Liver (tissue), 3 donors: ENCODE measurements around the gene ARGLU1.

Experiments used
- EGR1 ChIP-seq, 2 donors: IDR thresholded peaks; 2 replicates each; pipeline ENCODE4 v1.6.1; 2016 to 2018; ENCODE audit warnings: antibody characterized with exemption in 2 of 2, low read depth in 2 of 2
- FOXA1 ChIP-seq: IDR thresholded peaks from 2 replicates; pipeline ENCODE4 v1.6.1; 2016; ENCODE audit warnings: antibody characterized with exemption
- GABPA ChIP-seq, 2 donors: IDR thresholded peaks in 1 of 2; conservative IDR thresholded peaks in 1 of 2; 2 replicates each; pipeline ENCODE4 v1.6.1; 2016; ENCODE audit warnings: antibody characterized with exemption in 2 of 2, mild to moderate bottlenecking in 1 of 2, moderate library complexity in 1 of 2
- JUND ChIP-seq, 2 donors: IDR thresholded peaks; 2 replicates each; pipeline ENCODE4 v1.6.1; 2016; ENCODE audit warnings: antibody characterized with exemption in 2 of 2
- NR2F2 ChIP-seq: IDR thresholded peaks from 2 replicates; pipeline ENCODE4 v1.6.1; 2016; ENCODE audit warnings: antibody characterized with exemption
- RAD21 ChIP-seq, 2 donors: IDR thresholded peaks; 2 replicates each; pipeline ENCODE4 v1.6.1; 2016; ENCODE audit warnings: antibody characterized with exemption in 2 of 2, mild to moderate bottlenecking in 2 of 2
- SP1 ChIP-seq: IDR thresholded peaks from 2 replicates; pipeline ENCODE4 v1.6.1; 2018; ENCODE audit warnings: antibody characterized with exemption, mild to moderate bottlenecking
- TAF1 ChIP-seq: conservative IDR thresholded peaks from 2 replicates; pipeline ENCODE4 v1.6.1; 2016; ENCODE audit warnings: antibody characterized with exemption, mild to moderate bottlenecking
- YY1 ChIP-seq: IDR thresholded peaks from 2 replicates; pipeline ENCODE4 v1.6.1; 2016; ENCODE audit warnings: antibody characterized with exemption, mild to moderate bottlenecking
- TF ChIP-seq, protein P1 (sequence below): fragments of 150-350 bp; IDR thresholded peaks from 2 replicates; pipeline ENCODE4 v1.5.1; 2017; ENCODE audit warnings: improper control_type of control experiment, low read depth, low read length; ENCODE audit not compliant: missing input control
- TF ChIP-seq, protein P2 (sequence below): IDR thresholded peaks from 2 replicates; pipeline ENCODE4 v1.6.1; 2016; ENCODE audit warnings: antibody characterized with exemption
- TF ChIP-seq, protein P3 (sequence below): IDR thresholded peaks from 2 replicates; pipeline ENCODE4 v1.6.1; 2016; ENCODE audit warnings: antibody characterized with exemption, mild to moderate bottlenecking
- TF ChIP-seq, protein P4 (sequence below): IDR thresholded peaks from 2 replicates; pipeline ENCODE4 v1.6.1; 2016; ENCODE audit warnings: antibody characterized with exemption
- donor health status: healthy.
- donor health status: healthy.

DNA sequence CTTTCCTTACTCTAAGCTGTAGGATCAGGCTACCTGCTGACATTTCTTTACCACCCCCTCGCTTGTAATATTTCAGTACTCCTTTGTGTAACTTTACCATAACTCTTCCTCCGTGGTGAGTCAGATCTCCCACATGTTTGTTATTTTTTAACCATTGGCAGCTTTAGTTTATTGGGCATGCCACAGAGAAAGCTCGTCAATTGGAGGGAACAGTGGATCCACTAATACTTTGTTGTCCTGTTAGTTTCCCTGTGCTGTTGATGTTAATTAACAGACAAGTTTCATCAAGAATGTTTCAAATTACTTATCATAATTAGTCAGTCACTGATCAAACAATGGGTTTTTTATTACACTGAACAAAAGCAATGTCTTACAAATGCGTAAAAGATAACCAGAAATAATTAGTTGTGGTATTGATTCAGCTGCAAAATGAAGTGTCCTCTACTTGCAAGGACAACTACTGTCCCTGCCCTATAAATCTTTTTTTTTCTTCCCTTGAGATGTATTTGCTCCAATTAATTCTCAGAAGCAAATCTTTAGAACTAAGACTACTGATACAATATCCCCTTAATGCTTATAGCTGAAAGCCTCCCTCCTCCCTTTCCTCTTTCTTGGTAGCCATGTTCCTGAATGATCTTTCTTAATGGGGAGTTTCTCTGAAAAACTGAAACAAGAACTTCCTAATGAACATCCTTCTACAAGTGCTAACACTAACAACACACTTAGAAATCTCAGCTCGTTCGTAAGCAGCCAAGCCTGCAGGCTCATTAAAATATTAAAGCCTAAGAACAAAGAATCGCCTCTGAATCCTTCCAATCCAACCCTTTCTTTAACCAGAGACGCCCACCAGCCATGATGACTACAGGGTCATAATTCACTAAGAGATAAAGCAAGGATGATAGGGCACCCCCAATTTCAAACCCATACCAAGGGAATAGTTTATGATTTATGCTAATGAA, 54.6 kb downstream of the ARGLU1 start:
- no peak for TF ChIP-seq YY1
- TF ChIP-seq, protein P1, sequence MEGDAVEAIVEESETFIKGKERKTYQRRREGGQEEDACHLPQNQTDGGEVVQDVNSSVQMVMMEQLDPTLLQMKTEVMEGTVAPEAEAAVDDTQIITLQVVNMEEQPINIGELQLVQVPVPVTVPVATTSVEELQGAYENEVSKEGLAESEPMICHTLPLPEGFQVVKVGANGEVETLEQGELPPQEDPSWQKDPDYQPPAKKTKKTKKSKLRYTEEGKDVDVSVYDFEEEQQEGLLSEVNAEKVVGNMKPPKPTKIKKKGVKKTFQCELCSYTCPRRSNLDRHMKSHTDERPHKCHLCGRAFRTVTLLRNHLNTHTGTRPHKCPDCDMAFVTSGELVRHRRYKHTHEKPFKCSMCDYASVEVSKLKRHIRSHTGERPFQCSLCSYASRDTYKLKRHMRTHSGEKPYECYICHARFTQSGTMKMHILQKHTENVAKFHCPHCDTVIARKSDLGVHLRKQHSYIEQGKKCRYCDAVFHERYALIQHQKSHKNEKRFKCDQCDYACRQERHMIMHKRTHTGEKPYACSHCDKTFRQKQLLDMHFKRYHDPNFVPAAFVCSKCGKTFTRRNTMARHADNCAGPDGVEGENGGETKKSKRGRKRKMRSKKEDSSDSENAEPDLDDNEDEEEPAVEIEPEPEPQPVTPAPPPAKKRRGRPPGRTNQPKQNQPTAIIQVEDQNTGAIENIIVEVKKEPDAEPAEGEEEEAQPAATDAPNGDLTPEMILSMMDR = no peak
- no peak for TF ChIP-seq EGR1 (IDR thresholded peaks at IDR 0.05; ENCODE audit: low read depth in 2 of 2)
- no peak for TF ChIP-seq TAF1
- TF ChIP-seq JUND (IDR thresholded peaks at IDR 0.05) = no peak
- TF ChIP-seq, protein P2, sequence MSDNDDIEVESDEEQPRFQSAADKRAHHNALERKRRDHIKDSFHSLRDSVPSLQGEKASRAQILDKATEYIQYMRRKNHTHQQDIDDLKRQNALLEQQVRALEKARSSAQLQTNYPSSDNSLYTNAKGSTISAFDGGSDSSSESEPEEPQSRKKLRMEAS = no peak
- no peak for TF ChIP-seq FOXA1
- TF ChIP-seq, protein P3, sequence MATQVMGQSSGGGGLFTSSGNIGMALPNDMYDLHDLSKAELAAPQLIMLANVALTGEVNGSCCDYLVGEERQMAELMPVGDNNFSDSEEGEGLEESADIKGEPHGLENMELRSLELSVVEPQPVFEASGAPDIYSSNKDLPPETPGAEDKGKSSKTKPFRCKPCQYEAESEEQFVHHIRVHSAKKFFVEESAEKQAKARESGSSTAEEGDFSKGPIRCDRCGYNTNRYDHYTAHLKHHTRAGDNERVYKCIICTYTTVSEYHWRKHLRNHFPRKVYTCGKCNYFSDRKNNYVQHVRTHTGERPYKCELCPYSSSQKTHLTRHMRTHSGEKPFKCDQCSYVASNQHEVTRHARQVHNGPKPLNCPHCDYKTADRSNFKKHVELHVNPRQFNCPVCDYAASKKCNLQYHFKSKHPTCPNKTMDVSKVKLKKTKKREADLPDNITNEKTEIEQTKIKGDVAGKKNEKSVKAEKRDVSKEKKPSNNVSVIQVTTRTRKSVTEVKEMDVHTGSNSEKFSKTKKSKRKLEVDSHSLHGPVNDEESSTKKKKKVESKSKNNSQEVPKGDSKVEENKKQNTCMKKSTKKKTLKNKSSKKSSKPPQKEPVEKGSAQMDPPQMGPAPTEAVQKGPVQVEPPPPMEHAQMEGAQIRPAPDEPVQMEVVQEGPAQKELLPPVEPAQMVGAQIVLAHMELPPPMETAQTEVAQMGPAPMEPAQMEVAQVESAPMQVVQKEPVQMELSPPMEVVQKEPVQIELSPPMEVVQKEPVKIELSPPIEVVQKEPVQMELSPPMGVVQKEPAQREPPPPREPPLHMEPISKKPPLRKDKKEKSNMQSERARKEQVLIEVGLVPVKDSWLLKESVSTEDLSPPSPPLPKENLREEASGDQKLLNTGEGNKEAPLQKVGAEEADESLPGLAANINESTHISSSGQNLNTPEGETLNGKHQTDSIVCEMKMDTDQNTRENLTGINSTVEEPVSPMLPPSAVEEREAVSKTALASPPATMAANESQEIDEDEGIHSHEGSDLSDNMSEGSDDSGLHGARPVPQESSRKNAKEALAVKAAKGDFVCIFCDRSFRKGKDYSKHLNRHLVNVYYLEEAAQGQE = no peak
- TF ChIP-seq SP1 = no peak
- no peak for TF ChIP-seq RAD21 (IDR thresholded peaks at IDR 0.05)
- TF ChIP-seq, protein P4, sequence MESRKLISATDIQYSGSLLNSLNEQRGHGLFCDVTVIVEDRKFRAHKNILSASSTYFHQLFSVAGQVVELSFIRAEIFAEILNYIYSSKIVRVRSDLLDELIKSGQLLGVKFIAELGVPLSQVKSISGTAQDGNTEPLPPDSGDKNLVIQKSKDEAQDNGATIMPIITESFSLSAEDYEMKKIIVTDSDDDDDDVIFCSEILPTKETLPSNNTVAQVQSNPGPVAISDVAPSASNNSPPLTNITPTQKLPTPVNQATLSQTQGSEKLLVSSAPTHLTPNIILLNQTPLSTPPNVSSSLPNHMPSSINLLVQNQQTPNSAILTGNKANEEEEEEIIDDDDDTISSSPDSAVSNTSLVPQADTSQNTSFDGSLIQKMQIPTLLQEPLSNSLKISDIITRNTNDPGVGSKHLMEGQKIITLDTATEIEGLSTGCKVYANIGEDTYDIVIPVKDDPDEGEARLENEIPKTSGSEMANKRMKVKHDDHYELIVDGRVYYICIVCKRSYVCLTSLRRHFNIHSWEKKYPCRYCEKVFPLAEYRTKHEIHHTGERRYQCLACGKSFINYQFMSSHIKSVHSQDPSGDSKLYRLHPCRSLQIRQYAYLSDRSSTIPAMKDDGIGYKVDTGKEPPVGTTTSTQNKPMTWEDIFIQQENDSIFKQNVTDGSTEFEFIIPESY = no peak
- no peak for TF ChIP-seq NR2F2
- TF ChIP-seq GABPA (IDR thresholded peaks at IDR 0.05 in 1 of 2, conservative IDR thresholded peaks at IDR 0.05 in 1 of 2) = no peak
